C4-2B (cell line): ENCODE data around the gene GABRE.

Experiments used
- CTCF ChIP-seq: fragments of 450-650 bp; conservative IDR thresholded peaks from 2 replicates; pipeline ENCODE4 v1.5.1; 2017; ENCODE audit warnings: mild to moderate bottlenecking
- ZFX ChIP-seq: fragments of 450-650 bp; IDR thresholded peaks from 2 replicates; pipeline ENCODE4 v1.6.1; 2017

DNA sequence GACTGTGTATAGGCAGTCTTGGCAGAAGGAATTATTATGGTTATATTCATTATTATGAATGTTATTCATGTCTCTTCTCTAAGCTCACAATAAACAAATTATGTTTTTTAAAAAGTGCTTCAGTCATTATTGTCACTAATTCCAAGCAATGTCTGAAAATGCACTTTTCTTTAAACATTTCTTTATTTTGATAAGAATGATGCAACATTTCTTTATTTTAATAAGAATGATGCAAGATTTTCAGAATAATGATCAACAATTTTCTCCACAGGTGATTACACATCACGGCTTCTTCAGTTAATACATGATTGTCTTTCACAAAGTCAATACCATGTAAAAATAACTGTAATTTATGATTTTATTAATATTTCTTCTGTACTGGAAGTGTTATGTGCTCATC lies 39.1 kb downstream of the GABRE start:
- TF ChIP-seq CTCF (no peak), ZFX (no peak)
